Esophagus muscularis mucosa (tissue), 3 donors: ENCODE measurements around the gene TAPT1.

Source experiments
- CTCF ChIP-seq, 3 experiments: fragments of 200-600 bp in 2 of 3; fragments of 450-650 bp in 1 of 3; sonication (generic) in 2 of 3; IDR thresholded peaks; one replicate each; pipeline ENCODE4 v1.5.1; 2017 to 2019; ENCODE audit warnings: antibody characterized with exemption in 3 of 3, mild to moderate bottlenecking in 2 of 3, moderate library complexity in 1 of 3
- POLR2AphosphoS5 ChIP-seq, 2 donors: sonication (generic); formaldehyde crosslinking; IDR thresholded peaks; one replicate each; pipeline ENCODE4 v1.6.1; 2017; ENCODE audit warnings: antibody characterized with exemption in 2 of 2

- TF ChIP-seq POLR2AphosphoS5 (IDR thresholded peaks at IDR 0.05), result no peak
- no peak for TF ChIP-seq CTCF (IDR thresholded peaks at IDR 0.05)
These were observed 85.4 kb downstream of the TAPT1 start for GRCh38 chr4:16140879-16141249.
